Measurements from ENCODE around the gene DBN1. TPM values are rescaled to one million over a fixed set of nuclear protein-coding genes. Genes with fewer than 3 reads are reported as not detected.
A peak's percentile ranks its signal among the peaks of the same experiment; 100 is the strongest.

The DBN1 gene
- total RNA-seq, 1 donor from 2014 or later, result 369 TPM

DNA sequence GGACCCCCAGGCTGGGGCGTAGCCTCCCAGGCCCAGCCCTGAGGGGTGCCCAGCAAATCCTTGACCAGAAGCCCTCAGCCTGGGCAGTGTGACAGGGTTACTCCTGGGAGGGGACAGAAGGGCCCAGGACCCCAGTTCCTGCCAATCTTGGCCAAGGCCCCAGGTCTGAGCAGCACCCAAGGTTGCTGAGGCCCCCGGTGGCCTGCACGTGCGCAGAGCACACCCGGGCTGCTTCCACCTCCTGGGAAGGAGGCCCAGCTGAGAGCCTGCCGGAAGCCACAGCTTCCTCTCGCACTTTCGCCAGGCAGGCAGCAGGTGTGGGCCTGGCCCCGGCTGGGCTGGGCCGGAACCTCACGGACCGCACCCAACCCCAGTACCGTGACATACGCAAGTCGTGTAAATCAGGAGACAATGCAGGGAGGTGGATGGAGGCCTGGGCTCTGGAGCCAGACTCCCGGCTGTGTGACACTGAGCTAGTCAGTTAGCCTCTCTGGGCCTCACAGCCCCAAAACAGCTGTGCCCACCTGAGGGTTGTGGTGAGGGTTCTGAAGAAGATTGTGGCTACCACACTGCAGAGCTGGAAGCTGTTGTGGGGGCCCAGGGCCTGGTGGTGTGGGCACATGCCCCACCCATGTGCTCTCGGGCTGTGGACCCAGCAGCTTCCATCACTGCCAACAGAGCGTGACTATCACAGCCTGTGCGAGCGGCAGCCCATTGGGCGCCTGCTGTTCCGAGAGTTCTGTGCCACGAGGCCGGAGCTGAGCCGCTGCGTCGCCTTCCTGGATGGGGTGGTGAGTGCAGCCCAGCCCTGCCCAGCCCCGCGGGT is 41.9 kb downstream of the DBN1 start:
- no peak overlapping the region for H3K4me3 Mint-ChIP-seq
- TF ChIP-seq, protein P1, sequence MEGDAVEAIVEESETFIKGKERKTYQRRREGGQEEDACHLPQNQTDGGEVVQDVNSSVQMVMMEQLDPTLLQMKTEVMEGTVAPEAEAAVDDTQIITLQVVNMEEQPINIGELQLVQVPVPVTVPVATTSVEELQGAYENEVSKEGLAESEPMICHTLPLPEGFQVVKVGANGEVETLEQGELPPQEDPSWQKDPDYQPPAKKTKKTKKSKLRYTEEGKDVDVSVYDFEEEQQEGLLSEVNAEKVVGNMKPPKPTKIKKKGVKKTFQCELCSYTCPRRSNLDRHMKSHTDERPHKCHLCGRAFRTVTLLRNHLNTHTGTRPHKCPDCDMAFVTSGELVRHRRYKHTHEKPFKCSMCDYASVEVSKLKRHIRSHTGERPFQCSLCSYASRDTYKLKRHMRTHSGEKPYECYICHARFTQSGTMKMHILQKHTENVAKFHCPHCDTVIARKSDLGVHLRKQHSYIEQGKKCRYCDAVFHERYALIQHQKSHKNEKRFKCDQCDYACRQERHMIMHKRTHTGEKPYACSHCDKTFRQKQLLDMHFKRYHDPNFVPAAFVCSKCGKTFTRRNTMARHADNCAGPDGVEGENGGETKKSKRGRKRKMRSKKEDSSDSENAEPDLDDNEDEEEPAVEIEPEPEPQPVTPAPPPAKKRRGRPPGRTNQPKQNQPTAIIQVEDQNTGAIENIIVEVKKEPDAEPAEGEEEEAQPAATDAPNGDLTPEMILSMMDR (IDR thresholded peaks at IDR 0.05; ENCODE audit: unreplicated experiment), result no peak
- no peak for DNase-seq (ENCODE audit: low spot score in 2 of 2, unreplicated experiment in 2 of 2)
- peaks cover 4% of the 10 kb centered on the region for H3K36me3 Mint-ChIP-seq
- H3K9me3 Mint-ChIP-seq, result no peaks in the 10 kb centered on the region
- no peaks in the 10 kb centered on the region for H3K27me3 Mint-ChIP-seq (ENCODE audit: low read depth)
- peaks cover 17% of the 10 kb centered on the region for H3K4me1 Mint-ChIP-seq
- no peak overlapping the region for H3K27ac Mint-ChIP-seq

DNA sequence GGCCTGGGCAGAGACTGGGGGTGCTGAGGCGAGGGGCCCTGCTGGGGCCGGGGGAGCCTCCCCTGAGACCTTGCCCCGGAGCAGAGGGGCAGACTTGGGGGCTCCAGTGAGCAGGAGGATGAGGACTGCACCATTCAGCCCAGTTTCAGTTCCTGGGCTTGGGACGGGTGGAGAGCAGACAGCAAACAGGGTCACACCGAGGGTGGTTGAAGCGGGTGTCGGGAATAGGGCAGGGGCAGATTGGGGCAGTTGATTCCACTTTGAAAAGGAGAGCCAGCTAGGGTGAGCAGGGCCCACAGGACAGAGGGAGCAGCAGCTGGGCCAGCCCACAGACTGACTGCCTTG is 42.5 kb downstream of the DBN1 start:
- Mint-ChIP-seq H3K36me3 (peaks cover 3% of the 10 kb centered on the region), H3K4me3 (no peak overlapping the region), H3K27me3 (ENCODE audit: low read depth) (no peaks in the 10 kb centered on the region), H3K4me1 (peaks cover 19% of the 10 kb centered on the region), H3K27ac (no peak overlapping the region), H3K9me3 (no peaks in the 10 kb centered on the region)
- TF ChIP-seq, protein P1 (IDR thresholded peaks at IDR 0.05; ENCODE audit: unreplicated experiment), result no peak
- DNase-seq (ENCODE audit: low spot score in 2 of 2, unreplicated experiment in 2 of 2), result no peak

DNA sequence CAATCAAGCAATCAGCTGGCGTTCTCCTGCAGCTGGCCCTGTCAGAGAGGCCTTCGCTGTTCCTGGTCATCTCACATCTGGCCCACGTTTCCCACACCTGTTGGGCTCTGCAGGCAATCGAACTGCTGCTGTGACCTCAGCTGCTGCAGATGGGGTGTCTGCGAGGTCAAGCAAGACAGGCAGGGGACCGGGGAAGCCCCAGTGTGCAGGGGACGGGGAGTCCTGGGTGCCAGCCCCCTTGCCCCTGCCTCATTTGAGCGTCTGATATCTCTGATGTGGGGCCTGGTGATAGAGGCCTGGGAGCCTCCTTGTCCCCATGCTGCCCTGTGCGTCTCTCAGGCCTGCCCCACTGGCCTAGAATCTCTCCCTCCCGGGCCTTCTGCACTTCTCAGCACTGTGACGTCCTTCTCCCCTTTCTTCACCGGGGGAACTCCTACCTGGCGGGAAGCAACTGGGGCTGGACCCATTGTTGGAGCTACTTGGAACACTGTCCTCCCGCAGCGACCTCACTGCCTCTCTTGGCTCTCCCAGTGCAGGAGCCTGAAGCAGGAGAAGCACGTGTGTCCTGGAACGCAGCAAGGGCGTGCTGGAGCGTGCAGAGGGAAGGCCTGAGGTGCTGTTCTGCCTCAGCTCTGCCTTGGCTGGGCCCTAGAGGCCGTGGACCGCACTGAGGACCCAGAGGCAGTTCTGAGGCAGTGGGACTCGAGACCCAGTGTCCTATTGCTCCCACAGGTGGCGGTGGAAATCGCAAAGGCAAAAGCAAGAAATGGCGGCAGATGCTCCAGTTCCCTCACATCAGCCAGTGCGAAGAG is 43.1 kb downstream of the DBN1 start:
- Mint-ChIP-seq H3K36me3 (peaks cover 2% of the 10 kb centered on the region), H3K9me3 (no peaks in the 10 kb centered on the region), H3K27ac (no peak overlapping the region), H3K4me1 (peaks cover 23% of the 10 kb centered on the region), H3K4me3 (no peak overlapping the region), H3K27me3 (ENCODE audit: low read depth) (no peaks in the 10 kb centered on the region)
- DNase-seq (ENCODE audit: low spot score in 2 of 2, unreplicated experiment in 2 of 2), result no peak
- TF ChIP-seq, protein P1 (IDR thresholded peaks at IDR 0.05; ENCODE audit: unreplicated experiment), result no peak

DNA sequence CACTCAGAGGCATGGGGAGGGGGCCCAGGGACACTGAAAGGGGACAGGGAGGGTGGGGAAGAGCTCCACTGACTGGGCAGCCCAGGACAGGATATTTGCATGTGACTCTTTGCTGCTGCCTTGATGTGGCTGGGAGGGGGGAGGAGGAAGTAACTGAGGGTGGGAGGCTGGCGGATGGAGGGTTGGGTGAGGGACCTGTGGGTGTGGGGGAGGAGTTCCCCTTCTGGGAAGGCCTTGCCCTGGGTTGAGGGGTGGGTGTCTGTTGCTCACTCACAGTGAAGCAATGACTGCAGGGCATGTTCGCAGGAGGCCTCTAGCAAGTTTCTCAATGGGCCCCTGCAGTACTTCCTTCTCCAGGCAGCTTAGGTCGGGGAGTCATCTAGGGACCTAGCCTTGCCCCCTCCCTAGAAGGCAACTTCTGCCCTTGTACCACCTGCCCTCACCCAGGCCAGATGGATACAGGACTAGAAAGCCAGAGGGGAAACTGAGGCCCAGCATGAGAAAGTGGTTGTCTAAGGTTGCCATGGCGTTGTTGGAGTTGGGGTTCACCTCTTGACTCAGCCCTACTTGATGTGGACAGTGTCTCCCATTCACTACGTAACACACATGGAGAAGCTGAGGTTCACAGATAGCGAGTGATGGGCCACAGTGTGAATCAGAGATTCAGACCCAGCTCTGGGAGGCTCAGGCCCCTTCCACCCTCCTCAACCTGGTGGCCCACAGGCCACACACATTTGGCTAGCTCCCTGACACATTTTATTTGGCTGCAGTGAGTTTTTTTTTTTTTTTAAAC is 44.0 kb downstream of the DBN1 start:
- Mint-ChIP-seq H3K4me3 (peak overlapping the region; percentile 24), H3K9me3 (no peaks in the 10 kb centered on the region), H3K27me3 (ENCODE audit: low read depth) (no peaks in the 10 kb centered on the region), H3K36me3 (peaks cover 2% of the 10 kb centered on the region), H3K27ac (peak overlapping the region; percentile 50), H3K4me1 (peaks cover 23% of the 10 kb centered on the region)
- TF ChIP-seq, protein P1 (IDR thresholded peaks at IDR 0.05; ENCODE audit: unreplicated experiment), result no peak
- no peak for DNase-seq (ENCODE audit: low spot score in 2 of 2, unreplicated experiment in 2 of 2)

DNA sequence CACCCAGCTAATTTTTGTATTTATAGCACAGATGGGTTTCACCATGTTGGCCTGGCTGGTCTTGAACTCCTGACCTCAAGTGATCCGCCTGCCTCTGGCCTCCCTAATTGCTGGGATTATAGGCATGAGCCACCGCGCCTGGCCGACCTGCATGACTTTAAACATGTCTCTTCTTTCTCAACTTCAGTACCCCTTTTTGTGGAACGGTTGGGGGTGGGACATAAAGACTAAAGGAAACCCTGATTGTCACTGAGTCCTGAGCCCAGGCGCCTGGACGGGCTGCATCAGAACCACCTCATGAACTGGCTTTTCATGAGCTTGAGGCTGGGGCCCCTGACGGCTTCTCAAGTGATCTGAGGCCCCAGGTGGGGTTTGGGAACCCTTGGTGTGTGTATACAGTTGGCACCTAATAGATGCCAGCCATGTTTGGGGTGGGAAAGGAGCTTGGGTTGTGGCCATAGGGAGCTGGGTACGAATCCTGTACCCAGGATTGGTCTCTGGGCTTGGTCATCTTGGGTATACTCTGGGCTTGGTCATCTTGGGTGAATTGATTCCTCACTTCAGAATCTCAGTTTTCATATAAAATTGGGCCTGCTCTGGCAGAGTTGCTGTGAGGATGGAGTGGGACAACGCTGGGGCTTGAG is 44.7 kb downstream of the DBN1 start:
- DNase-seq (ENCODE audit: low spot score in 2 of 2, unreplicated experiment in 2 of 2), result no peak
- H3K27me3 Mint-ChIP-seq (ENCODE audit: low read depth), result no peaks in the 10 kb centered on the region
- H3K4me1 Mint-ChIP-seq, result peaks cover 23% of the 10 kb centered on the region
- H3K4me3 Mint-ChIP-seq, result peak overlapping the region; percentile 24
- no peaks in the 10 kb centered on the region for H3K9me3 Mint-ChIP-seq
- no peak overlapping the region for H3K27ac Mint-ChIP-seq
- peaks cover 2% of the 10 kb centered on the region for H3K36me3 Mint-ChIP-seq
- TF ChIP-seq, protein P1 (IDR thresholded peaks at IDR 0.05; ENCODE audit: unreplicated experiment), result no peak
